Liver (tissue), 9 donors: Measurements from ENCODE around the gene ISCU. TPM values are rescaled to one million over a fixed set of nuclear protein-coding genes. Genes with fewer than 3 reads are reported as not detected.
"Not testable (repeated sequence)": the region's sequence is repeated elsewhere in the genome, so short reads cannot be mapped to it uniquely, and the experiment has no call there.

Experiments
- DNase-seq: peaks from one replicate; pipeline ENCODE4 v3.0.0-alpha.2; 2017; ENCODE audit warnings: low spot score
- H3K27ac ChIP-seq, 2 donors: one replicate each; pipeline ENCODE4 v1.7.0; 2013; ENCODE audit warnings: inconsistent platforms in 2 of 2, low read length in 2 of 2, control low read depth in 1 of 2, low read depth in 1 of 2, mild to moderate bottlenecking in 1 of 2
- H3K27me3 ChIP-seq, 4 donors: one replicate each; pipeline versions ENCODE4 v1.6.1 to v1.7.0; 2013; ENCODE audit warnings: low read length in 3 of 4, inconsistent platforms in 1 of 4, mild to moderate bottlenecking in 1 of 4, moderate library complexity in 1 of 4; ENCODE audit not compliant: control insufficient read depth in 4 of 4, insufficient read depth in 4 of 4
- H3K36me3 ChIP-seq, 4 donors: one replicate each; pipeline versions ENCODE4 v1.6.1 to v1.7.0; 2013; ENCODE audit warnings: low read length in 3 of 4, mild to moderate bottlenecking in 3 of 4, low read depth in 1 of 4, moderate library complexity in 1 of 4; ENCODE audit not compliant: control insufficient read depth in 4 of 4, insufficient read depth in 3 of 4
- H3K4me1 ChIP-seq, 4 donors: one replicate each; pipeline versions ENCODE4 v1.6.1 to v1.7.0; 2013; ENCODE audit warnings: low read length in 3 of 4, mild to moderate bottlenecking in 3 of 4, moderate library complexity in 1 of 4; ENCODE audit not compliant: control insufficient read depth in 4 of 4, insufficient read depth in 4 of 4
- H3K4me3 ChIP-seq, 3 donors: one replicate each; pipeline versions ENCODE4 v1.6.1 to v1.7.0; 2013; ENCODE audit warnings: low read length in 3 of 3, control low read depth in 1 of 3, low read depth in 1 of 3, mild to moderate bottlenecking in 1 of 3
- H3K9ac ChIP-seq, 2 donors: one replicate each; pipeline ENCODE4 v1.7.0; 2013; ENCODE audit warnings: low read length in 2 of 2, mild to moderate bottlenecking in 2 of 2, moderate library complexity in 2 of 2, control low read depth in 1 of 2, low read depth in 1 of 2
- H3K9me3 ChIP-seq, 4 donors: one replicate each; pipeline versions ENCODE4 v1.6.1 to v1.7.0; 2013; ENCODE audit warnings: low read length in 3 of 4; ENCODE audit not compliant: control insufficient read depth in 4 of 4
- FOXA2 ChIP-seq: IDR thresholded peaks from 2 replicates; pipeline ENCODE4 v1.6.1; 2016; ENCODE audit warnings: antibody characterized with exemption
- HNF4G ChIP-seq: IDR thresholded peaks from 2 replicates; pipeline ENCODE4 v1.6.1; 2016; ENCODE audit warnings: antibody characterized with exemption
- NR2F2 ChIP-seq: IDR thresholded peaks from 2 replicates; pipeline ENCODE4 v1.6.1; 2016; ENCODE audit warnings: antibody characterized with exemption
- RAD21 ChIP-seq, 2 donors: IDR thresholded peaks; 2 replicates each; pipeline ENCODE4 v1.6.1; 2016; ENCODE audit warnings: antibody characterized with exemption in 2 of 2, mild to moderate bottlenecking in 2 of 2
- REST ChIP-seq: IDR thresholded peaks from 2 replicates; pipeline ENCODE4 v1.6.1; 2016; ENCODE audit warnings: antibody characterized with exemption, mild to moderate bottlenecking
- SP1 ChIP-seq: IDR thresholded peaks from 2 replicates; pipeline ENCODE4 v1.6.1; 2018; ENCODE audit warnings: antibody characterized with exemption, mild to moderate bottlenecking
- TAF1 ChIP-seq: conservative IDR thresholded peaks from 2 replicates; pipeline ENCODE4 v1.6.1; 2016; ENCODE audit warnings: antibody characterized with exemption, mild to moderate bottlenecking
- YY1 ChIP-seq: IDR thresholded peaks from 2 replicates; pipeline ENCODE4 v1.6.1; 2016; ENCODE audit warnings: antibody characterized with exemption, mild to moderate bottlenecking
- WGBS: extraction: QIAGEN DNeasy Blood & Tissue Kit; methylation state at CpG from one replicate; pipeline ENCODE4 v1.1.7; 2013; 5-methylcytosine and 5-hydroxymethylcytosine counted together
- polyA plus RNA-seq, 2 donors: library from polyadenylated mRNA; stranded (reverse) in 1 of 2; unstranded in 1 of 2; fragments of 200-250 nt in 1 of 2; fragments of >200 nt in 1 of 2; fragmentation: Nextera tagmentation in 1 of 2; extraction: Ambion mirVana in 1 of 2; gene quantifications; one replicate each; pipeline versions ENCODE4 v1.2.1 to v1.2.3, GENCODE V29; 2013 to 2015
- total RNA-seq, 2 donors: library from RNA; depleted of rRNA; stranded (reverse); fragments of >200 nt; gene quantifications; one replicate each; pipeline ENCODE4 v1.2.3, GENCODE V29; 2014
- TF ChIP-seq, protein P1 (sequence below): IDR thresholded peaks from 2 replicates; pipeline ENCODE4 v1.6.1; 2016; ENCODE audit warnings: antibody characterized with exemption
- TF ChIP-seq, protein P2 (sequence below): IDR thresholded peaks from 2 replicates; pipeline ENCODE4 v1.6.1; 2016; ENCODE audit warnings: antibody characterized with exemption
- TF ChIP-seq, protein P3 (sequence below): fragments of 150-350 bp; IDR thresholded peaks from 2 replicates; pipeline ENCODE4 v1.5.1; 2017; ENCODE audit warnings: improper control_type of control experiment, low read depth, low read length; ENCODE audit not compliant: missing input control
- donor health status: healthy.
- donor health status: healthy.
- donor health status: healthy.
- donor health status: healthy.
- donor health status: healthy.

ISCU gene
- total and polyA plus RNA-seq, 4 donors: 42.3 to 85.9 (median 63.8) TPM

GRCh38 chr12:108589028-108589839, 26.8 kb downstream of the ISCU start:
- H3K9me3 ChIP-seq: no peaks in the 10 kb centered on the region
- TF ChIP-seq, protein P1, sequence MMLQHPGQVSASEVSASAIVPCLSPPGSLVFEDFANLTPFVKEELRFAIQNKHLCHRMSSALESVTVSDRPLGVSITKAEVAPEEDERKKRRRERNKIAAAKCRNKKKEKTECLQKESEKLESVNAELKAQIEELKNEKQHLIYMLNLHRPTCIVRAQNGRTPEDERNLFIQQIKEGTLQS: no peak
- TF ChIP-seq SP1: no peak
- TF ChIP-seq REST: no peak
- no peak for TF ChIP-seq NR2F2
- TF ChIP-seq TAF1: no peak
- H3K27ac ChIP-seq: no peak overlapping the region
- no peak overlapping the region for H3K9ac ChIP-seq
- no peak overlapping the region for H3K4me3 ChIP-seq
- no peak for DNase-seq
- WGBS: 51% methylated on average over 15 of the region's 15 CpGs
- no peaks in the 10 kb centered on the region for H3K4me1 ChIP-seq
- H3K27me3 ChIP-seq: no peaks in the 10 kb centered on the region
- no peaks in the 10 kb centered on the region for H3K36me3 ChIP-seq

DNA sequence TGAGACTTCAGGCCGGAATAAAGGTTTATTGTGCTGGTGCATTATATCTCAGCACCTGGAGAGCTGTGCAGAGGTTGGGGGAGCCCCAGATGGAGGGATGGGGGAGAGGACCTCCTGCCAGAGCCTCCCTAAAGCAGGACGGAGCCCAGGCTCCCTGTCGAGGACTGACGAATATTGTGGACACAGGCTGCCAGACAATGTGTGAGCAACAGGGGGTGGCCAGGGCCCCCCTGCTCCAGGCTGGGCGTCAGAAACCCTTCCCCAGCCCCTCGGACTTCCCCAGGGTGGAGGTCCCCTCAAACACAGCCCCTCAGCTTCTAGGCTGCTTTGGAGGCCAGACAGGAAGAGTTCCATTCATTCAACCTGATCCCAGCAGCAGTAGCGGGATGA, 27.4 kb downstream of the ISCU start:
- Histone ChIP-seq H3K9ac (no peak overlapping the region), H3K27me3 (no peaks in the 10 kb centered on the region), H3K27ac (no peak overlapping the region), H3K4me3 (no peak overlapping the region), H3K4me1 (no peaks in the 10 kb centered on the region), H3K36me3 (no peaks in the 10 kb centered on the region), H3K9me3 (no peaks in the 10 kb centered on the region)
- no peak for DNase-seq
- TF ChIP-seq RAD21 (IDR thresholded peaks at IDR 0.05): no peak
- TF ChIP-seq TAF1: no peak
- TF ChIP-seq YY1: no peak
- TF ChIP-seq FOXA2: no peak
- TF ChIP-seq HNF4G: no peak
- TF ChIP-seq, protein P2, sequence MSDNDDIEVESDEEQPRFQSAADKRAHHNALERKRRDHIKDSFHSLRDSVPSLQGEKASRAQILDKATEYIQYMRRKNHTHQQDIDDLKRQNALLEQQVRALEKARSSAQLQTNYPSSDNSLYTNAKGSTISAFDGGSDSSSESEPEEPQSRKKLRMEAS: no peak
- TF ChIP-seq, protein P3, sequence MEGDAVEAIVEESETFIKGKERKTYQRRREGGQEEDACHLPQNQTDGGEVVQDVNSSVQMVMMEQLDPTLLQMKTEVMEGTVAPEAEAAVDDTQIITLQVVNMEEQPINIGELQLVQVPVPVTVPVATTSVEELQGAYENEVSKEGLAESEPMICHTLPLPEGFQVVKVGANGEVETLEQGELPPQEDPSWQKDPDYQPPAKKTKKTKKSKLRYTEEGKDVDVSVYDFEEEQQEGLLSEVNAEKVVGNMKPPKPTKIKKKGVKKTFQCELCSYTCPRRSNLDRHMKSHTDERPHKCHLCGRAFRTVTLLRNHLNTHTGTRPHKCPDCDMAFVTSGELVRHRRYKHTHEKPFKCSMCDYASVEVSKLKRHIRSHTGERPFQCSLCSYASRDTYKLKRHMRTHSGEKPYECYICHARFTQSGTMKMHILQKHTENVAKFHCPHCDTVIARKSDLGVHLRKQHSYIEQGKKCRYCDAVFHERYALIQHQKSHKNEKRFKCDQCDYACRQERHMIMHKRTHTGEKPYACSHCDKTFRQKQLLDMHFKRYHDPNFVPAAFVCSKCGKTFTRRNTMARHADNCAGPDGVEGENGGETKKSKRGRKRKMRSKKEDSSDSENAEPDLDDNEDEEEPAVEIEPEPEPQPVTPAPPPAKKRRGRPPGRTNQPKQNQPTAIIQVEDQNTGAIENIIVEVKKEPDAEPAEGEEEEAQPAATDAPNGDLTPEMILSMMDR: no peak
- TF ChIP-seq SP1: no peak
- 66% methylated on average over 7 of the region's 7 CpGs for WGBS

GRCh38 chr12:108590463-108590862, 28.1 kb downstream of the ISCU start:
- H3K27ac ChIP-seq, H3K9me3 ChIP-seq, H3K4me1 ChIP-seq, H3K4me3 ChIP-seq, DNase-seq, H3K27me3 ChIP-seq, H3K36me3 ChIP-seq, H3K9ac ChIP-seq: not testable (repeated sequence)
- WGBS: 91% methylated on average over 9 of the region's 9 CpGs
